ENCODE measurements around the gene CALHM6. TPM values are rescaled to one million over a fixed set of nuclear protein-coding genes. Genes with fewer than 3 reads are reported as not detected.

CALHM6 gene
- total RNA-seq, 1 donor from 2014 or later, result 3.6 TPM

- Mint-ChIP-seq H3K27me3 (ENCODE audit: low read depth) (no peaks in the 10 kb centered on the region), H3K9me3 (ENCODE audit: low read depth) (no peaks in the 10 kb centered on the region), H3K36me3 (ENCODE audit: low read depth) (no peaks in the 10 kb centered on the region), H3K4me1 (ENCODE audit: low read depth) (peaks cover 6% of the 10 kb centered on the region), H3K4me3 (ENCODE audit: unreplicated experiment) (no peak overlapping the region), H3K27ac (ENCODE audit: unreplicated experiment) (no peak overlapping the region)
- no peak for TF ChIP-seq CTCF (IDR thresholded peaks at IDR 0.05)
- DNase-seq (ENCODE audit: low spot score), result no peak
Measured at GRCh38 chr6:116456106-116456505, 5.1 kb upstream of the CALHM6 start.

GRCh38 chr6:116456927-116457326 lies 4.2 kb upstream of the CALHM6 start:
- no peaks in the 10 kb centered on the region for H3K27me3 Mint-ChIP-seq (ENCODE audit: low read depth)
- H3K4me3 Mint-ChIP-seq (ENCODE audit: unreplicated experiment), result no peak overlapping the region
- no peaks in the 10 kb centered on the region for H3K9me3 Mint-ChIP-seq (ENCODE audit: low read depth)
- TF ChIP-seq CTCF (IDR thresholded peaks at IDR 0.05), result no peak
- no peak for DNase-seq (ENCODE audit: low spot score)
- H3K27ac Mint-ChIP-seq (ENCODE audit: unreplicated experiment), result no peak overlapping the region
- H3K36me3 Mint-ChIP-seq (ENCODE audit: low read depth), result no peaks in the 10 kb centered on the region
- peaks cover 7% of the 10 kb centered on the region for H3K4me1 Mint-ChIP-seq (ENCODE audit: low read depth)

- Mint-ChIP-seq H3K36me3 (ENCODE audit: low read depth) (no peaks in the 10 kb centered on the region), H3K27me3 (ENCODE audit: low read depth) (no peaks in the 10 kb centered on the region), H3K4me3 (ENCODE audit: unreplicated experiment) (no peak overlapping the region), H3K9me3 (ENCODE audit: low read depth) (no peaks in the 10 kb centered on the region), H3K4me1 (ENCODE audit: low read depth) (peaks cover 13% of the 10 kb centered on the region), H3K27ac (ENCODE audit: unreplicated experiment) (no peak overlapping the region)
- DNase-seq (ENCODE audit: low spot score), result no peak
- no peak for TF ChIP-seq CTCF (IDR thresholded peaks at IDR 0.05)
Measured at GRCh38 chr6:116458264-116458663, 2.9 kb upstream of the CALHM6 start.

- no peak for TF ChIP-seq CTCF (IDR thresholded peaks at IDR 0.05)
- no peak overlapping the region for H3K4me3 Mint-ChIP-seq (ENCODE audit: unreplicated experiment)
- no peaks in the 10 kb centered on the region for H3K9me3 Mint-ChIP-seq (ENCODE audit: low read depth)
- H3K36me3 Mint-ChIP-seq (ENCODE audit: low read depth), result no peaks in the 10 kb centered on the region
- H3K27ac Mint-ChIP-seq (ENCODE audit: unreplicated experiment), result no peak overlapping the region
- peaks cover 13% of the 10 kb centered on the region for H3K4me1 Mint-ChIP-seq (ENCODE audit: low read depth)
- H3K27me3 Mint-ChIP-seq (ENCODE audit: low read depth), result no peaks in the 10 kb centered on the region
- no peak for DNase-seq (ENCODE audit: low spot score)
Measured at GRCh38 chr6:116459927-116460326, 1.2 kb upstream of the CALHM6 start.

GRCh38 chr6:116461932-116462885 lies 1.0 kb downstream of the CALHM6 start:
- DNase-seq (ENCODE audit: low spot score), result no peak
- Mint-ChIP-seq H3K27me3 (ENCODE audit: low read depth) (no peaks in the 10 kb centered on the region), H3K36me3 (ENCODE audit: low read depth) (no peaks in the 10 kb centered on the region), H3K9me3 (ENCODE audit: low read depth) (no peaks in the 10 kb centered on the region), H3K4me1 (ENCODE audit: low read depth) (peaks cover 13% of the 10 kb centered on the region), H3K4me3 (ENCODE audit: unreplicated experiment) (peak overlapping the region; percentile 61), H3K27ac (ENCODE audit: unreplicated experiment) (no peak overlapping the region)
- TF ChIP-seq CTCF (IDR thresholded peaks at IDR 0.05), result peak; percentile 23
